Brain microvascular endothelial cell (primary cell): ENCODE data around the gene TUBGCP6.

Experiments used
- DNase-seq: peaks from one replicate; pipeline ENCODE4 v3.0.0-alpha.2; 2020
- H3K27ac ChIP-seq: fragments of 250-450 bp; sonication (Bioruptor Pico); 2 replicates; pipeline ENCODE4 v1.5.1; 2020; ENCODE audit warnings: mild to moderate bottlenecking, moderate library complexity
- H3K27me3 ChIP-seq: fragments of 250-450 bp; sonication (Bioruptor Pico); replicated peaks from 2 replicates; pipeline ENCODE4 v1.5.1; 2020; ENCODE audit warnings: mild to moderate bottlenecking
- H3K36me3 ChIP-seq: fragments of 250-450 bp; sonication (Bioruptor Pico); replicated peaks from 2 replicates; pipeline ENCODE4 v1.5.1; 2020; ENCODE audit warnings: mild to moderate bottlenecking
- H3K4me3 ChIP-seq: 2 replicates; pipeline ENCODE4 v1.5.1; 2011; ENCODE audit warnings: low read depth, mild to moderate bottlenecking, control low read depth, low read length, moderate library complexity
- in situ Hi-C: cut with HindIII; loops from 2 replicates; pipeline ENCODE4 v1.10.0; 2017; ENCODE audit warnings: low sequenced_read_pairs, low pct_ligation_motif_present
- TF ChIP-seq, protein P1 (sequence below): IDR thresholded peaks from 2 replicates; pipeline ENCODE4 v1.5.1; 2011; ENCODE audit warnings: low read depth, mild to moderate bottlenecking, moderate library complexity, low read length, control low read depth, inconsistent platforms; ENCODE audit errors: missing control alignments

The TUBGCP6 gene

DNA sequence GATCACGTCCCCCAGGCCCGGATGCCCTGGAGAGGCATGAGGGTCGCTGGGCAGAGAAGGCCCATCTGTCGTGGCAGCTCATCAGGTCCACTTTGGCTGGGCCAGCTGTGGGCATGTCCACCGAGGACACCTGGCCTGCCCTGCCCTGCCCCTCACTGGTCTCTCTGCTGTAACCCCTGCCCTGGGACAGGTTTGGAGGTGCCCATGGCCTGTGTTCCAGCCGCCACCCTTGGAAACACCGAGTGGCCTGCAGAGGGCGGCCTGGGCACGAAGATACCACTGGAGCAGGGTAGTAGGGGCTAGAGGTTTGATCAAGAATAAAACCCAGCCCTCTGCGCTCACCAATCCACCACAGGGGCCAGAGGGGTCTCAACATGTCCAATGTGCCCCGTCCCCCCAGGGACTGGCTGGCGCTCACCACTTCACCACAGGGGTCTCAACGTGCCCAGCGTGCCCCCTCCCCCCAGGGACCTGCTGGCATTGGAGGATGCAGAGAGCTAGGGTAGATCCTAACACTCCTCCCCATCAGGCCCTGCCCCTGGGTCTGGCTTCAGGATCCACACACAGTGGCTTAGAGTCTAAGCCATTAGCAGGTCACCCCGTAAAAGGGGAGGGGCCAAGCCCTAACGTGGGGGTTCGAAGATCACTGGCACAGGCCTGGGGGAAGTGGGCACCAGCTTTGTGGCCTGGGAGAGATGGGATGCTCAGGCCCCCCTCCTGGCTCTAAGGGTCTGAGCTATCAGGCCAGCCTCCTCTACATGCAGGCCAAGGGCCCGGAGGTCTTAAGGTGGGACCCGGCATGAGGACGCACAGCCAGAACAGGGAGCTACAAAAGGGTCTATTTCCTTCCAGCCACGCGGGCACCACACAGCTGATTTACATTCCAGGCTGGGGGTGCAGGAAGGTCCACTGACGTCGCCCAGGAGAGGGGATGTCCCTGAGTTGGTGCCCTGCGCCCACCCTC, 7.5 kb upstream of the TUBGCP6 start:
- Histone ChIP-seq H3K36me3 (peaks cover 9% of the 10 kb centered on the region), H3K27me3 (no peaks in the 10 kb centered on the region), H3K4me3 (no peak overlapping the region), H3K27ac (no peak overlapping the region)
- TF ChIP-seq, protein P1, sequence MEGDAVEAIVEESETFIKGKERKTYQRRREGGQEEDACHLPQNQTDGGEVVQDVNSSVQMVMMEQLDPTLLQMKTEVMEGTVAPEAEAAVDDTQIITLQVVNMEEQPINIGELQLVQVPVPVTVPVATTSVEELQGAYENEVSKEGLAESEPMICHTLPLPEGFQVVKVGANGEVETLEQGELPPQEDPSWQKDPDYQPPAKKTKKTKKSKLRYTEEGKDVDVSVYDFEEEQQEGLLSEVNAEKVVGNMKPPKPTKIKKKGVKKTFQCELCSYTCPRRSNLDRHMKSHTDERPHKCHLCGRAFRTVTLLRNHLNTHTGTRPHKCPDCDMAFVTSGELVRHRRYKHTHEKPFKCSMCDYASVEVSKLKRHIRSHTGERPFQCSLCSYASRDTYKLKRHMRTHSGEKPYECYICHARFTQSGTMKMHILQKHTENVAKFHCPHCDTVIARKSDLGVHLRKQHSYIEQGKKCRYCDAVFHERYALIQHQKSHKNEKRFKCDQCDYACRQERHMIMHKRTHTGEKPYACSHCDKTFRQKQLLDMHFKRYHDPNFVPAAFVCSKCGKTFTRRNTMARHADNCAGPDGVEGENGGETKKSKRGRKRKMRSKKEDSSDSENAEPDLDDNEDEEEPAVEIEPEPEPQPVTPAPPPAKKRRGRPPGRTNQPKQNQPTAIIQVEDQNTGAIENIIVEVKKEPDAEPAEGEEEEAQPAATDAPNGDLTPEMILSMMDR, result peak; percentile 86
- DNase-seq, result peak; percentile 55
- in situ Hi-C loops, result no loop called here

DNA sequence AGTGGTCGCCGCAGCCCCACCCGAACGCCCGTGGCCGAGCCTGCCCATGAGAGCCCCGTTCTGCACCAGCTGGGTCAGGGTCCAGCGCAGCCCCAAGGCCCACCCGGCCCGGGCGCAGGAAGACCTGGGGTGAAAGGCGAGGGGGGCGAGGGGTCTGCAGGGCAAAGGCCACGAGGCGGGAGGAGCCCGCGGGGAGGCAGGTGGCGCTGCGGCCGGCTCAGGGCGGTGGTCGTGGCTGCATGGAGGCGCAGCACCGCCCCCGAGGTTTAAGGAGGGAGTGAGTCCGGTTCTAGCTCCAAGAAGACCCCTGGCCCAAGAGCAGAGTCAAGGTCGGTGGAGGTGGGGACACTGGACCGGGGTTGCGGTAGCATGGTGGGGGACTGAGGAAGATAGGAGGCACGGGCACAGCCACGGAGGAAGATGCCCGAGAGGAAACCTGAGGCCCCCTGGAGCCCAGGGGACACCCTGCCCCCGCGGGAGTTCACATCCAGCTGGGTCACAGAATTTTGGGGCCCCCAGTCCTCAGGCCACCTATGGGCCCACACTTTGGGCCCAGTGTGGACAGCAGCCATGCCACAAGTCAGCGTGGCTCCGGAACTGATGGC, 6.8 kb upstream of the TUBGCP6 start:
- Histone ChIP-seq H3K36me3 (peaks cover 6% of the 10 kb centered on the region), H3K4me3 (peak overlapping the region; percentile 74), H3K27me3 (no peaks in the 10 kb centered on the region), H3K27ac (no peak overlapping the region)
- in situ Hi-C loops, result no loop called here
- no peak for DNase-seq
- TF ChIP-seq, protein P1, result no peak

- peak within 1 kb of the TSS; percentile 74 for H3K4me3 ChIP-seq
- no peaks in the 10 kb centered on the region for H3K27me3 ChIP-seq
- in situ Hi-C loops, result no loop called here
- H3K27ac ChIP-seq, result peak within 1 kb of the TSS; percentile 50
- peaks cover 12% of the 10 kb centered on the region for H3K36me3 ChIP-seq
- TF ChIP-seq, protein P1, result no peak
- peak; percentile 67 for DNase-seq
Observed at GRCh38 chr22:50250555-50251476, 6.0 kb upstream of the TUBGCP6 start, which contains the start of gene HDAC10. Gene HDAC10, minus strand, starts transcription at chr22:50251265. Its CDS starts 233 bp downstream, at chr22:50251032.

- no peak for DNase-seq
- peak overlapping the region; percentile 74 for H3K4me3 ChIP-seq
- no peaks in the 10 kb centered on the region for H3K27me3 ChIP-seq
- peaks cover 12% of the 10 kb centered on the region for H3K36me3 ChIP-seq
- in situ Hi-C loops, result no loop called here
- H3K27ac ChIP-seq, result no peak overlapping the region
- TF ChIP-seq, protein P1, result no peak
Observed at GRCh38 chr22:50250249-50250554, 5.4 kb upstream of the TUBGCP6 start.

- Histone ChIP-seq H3K27me3 (no peaks in the 10 kb centered on the region), H3K27ac (no peak overlapping the region), H3K36me3 (peaks cover 12% of the 10 kb centered on the region), H3K4me3 (peak overlapping the region; percentile 74)
- no peak for DNase-seq
- TF ChIP-seq, protein P1, result no peak
- in situ Hi-C loops, result no loop called here
Observed at GRCh38 chr22:50249341-50250248, 4.8 kb upstream of the TUBGCP6 start.
